ENCODE results near the gene TMCO5A.

TMCO5A gene

DNA sequence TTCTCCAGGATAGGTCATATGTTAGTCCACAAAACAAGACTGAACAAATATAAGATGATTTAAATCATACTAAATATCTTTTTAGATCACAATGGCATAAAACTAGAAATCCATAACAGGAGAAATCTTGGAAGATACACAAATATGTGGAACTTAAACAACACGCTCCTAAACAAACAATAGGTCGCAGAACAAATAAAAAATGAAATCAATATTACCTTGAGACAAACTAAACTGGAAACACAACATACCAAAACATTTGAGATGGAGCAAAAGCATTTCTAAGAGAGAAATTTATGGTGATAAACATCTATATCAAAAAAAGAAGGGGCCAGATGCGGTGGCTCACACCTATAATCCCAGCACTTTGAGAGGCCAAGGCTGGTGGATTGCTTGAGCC is 8.3 kb upstream of the TMCO5A start:
- CTCF ChIA-PET = no interaction called here

DNA sequence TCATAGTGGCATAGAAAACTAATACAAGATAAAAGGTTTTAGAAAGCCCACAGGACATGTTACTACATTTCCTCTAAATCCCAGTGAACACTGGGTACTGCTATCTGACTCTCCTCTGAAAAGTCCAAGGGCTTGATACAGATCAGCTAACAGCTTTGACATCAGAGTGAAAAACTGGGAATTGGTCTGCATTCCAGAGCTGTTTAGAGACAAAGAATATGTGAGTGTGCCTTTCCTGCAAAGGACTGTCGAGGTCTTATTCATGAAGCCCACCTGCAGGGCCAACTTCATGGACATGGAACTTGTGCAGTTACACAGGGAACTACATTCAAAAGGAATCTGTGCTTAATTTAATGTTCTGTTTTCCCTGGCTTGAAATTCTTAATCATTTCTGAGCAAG is 5.2 kb upstream of the TMCO5A start:
- no peak for DNase-seq (ENCODE audit: low read depth, low spot score)
- TF ChIP-seq, protein P1, sequence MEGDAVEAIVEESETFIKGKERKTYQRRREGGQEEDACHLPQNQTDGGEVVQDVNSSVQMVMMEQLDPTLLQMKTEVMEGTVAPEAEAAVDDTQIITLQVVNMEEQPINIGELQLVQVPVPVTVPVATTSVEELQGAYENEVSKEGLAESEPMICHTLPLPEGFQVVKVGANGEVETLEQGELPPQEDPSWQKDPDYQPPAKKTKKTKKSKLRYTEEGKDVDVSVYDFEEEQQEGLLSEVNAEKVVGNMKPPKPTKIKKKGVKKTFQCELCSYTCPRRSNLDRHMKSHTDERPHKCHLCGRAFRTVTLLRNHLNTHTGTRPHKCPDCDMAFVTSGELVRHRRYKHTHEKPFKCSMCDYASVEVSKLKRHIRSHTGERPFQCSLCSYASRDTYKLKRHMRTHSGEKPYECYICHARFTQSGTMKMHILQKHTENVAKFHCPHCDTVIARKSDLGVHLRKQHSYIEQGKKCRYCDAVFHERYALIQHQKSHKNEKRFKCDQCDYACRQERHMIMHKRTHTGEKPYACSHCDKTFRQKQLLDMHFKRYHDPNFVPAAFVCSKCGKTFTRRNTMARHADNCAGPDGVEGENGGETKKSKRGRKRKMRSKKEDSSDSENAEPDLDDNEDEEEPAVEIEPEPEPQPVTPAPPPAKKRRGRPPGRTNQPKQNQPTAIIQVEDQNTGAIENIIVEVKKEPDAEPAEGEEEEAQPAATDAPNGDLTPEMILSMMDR (IDR thresholded peaks at IDR 0.05; ENCODE audit: insufficient read depth, low read length, missing control alignments) = no peak
- ChIA-PET CTCF (interaction anchor here (2.2 kb wide), 1 partner anchor 37 kb away, joined by 6 read pairs; no protein-coding TSS in a partner anchor), POLR2A (interaction anchor here (0.6 kb wide), 1 partner anchor 1147 kb away, joined by 3 read pairs; no protein-coding TSS in a partner anchor)
- H3K4me3 ChIP-seq (ENCODE audit: low read depth, low read length) = no peak overlapping the region

More for the DNA sequence above, 8.3 kb upstream of the TMCO5A start:
- no peak for DNase-seq (ENCODE audit: low read depth, low spot score)
- H3K4me3 ChIP-seq (ENCODE audit: low read depth, low read length) = no peak overlapping the region
- TF ChIP-seq, protein P1 (IDR thresholded peaks at IDR 0.05; ENCODE audit: insufficient read depth, low read length, missing control alignments) = no peak
- POLR2A ChIA-PET = no interaction called here

DNA sequence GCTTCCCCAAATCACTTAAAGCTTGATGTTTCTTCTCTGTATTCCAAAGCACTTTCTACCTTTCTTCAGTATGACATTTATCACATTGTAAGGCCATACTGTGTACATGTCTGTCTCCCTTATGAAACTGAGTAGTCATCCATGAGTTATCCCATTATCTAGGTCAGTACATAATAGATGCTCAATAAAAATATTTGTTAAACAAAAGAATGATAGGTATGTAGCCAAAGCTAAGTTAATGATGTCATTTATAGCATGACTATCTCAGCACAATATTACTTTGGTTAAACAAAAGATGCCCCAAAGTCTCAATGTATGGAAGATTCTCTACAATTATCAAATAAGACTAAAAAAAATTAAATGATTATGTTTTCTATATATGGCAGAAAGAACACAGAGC is 3.1 kb upstream of the TMCO5A start:
- TF ChIP-seq, protein P1 (IDR thresholded peaks at IDR 0.05; ENCODE audit: insufficient read depth, low read length, missing control alignments) = no peak
- no peak for DNase-seq (ENCODE audit: low read depth, low spot score)
- ChIA-PET POLR2A (no interaction called here), CTCF (no interaction called here)
- H3K4me3 ChIP-seq (ENCODE audit: low read depth, low read length) = no peak overlapping the region

DNA sequence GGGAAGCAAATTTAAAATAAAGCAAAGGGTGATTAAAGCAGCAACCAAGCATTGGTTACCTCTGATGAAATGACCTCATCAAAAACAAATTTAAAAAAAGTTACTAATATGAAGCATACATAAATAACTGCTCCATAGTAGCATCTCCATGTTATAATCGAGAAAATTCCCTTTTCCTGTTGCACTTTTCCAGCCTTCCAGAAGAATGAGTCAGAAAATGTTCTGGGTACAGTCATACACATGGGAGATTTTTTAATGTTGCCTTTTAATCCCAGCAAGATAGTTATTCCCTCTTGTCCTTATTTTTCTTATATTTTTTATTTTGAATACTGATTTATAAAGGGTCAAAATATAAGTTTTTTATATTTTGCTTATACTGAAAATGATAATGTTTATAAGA is 2.6 kb upstream of the TMCO5A start:
- ChIA-PET CTCF (no interaction called here), POLR2A (interaction anchor here (0.6 kb wide), 1 partner anchor 410 kb away, joined by 3 read pairs; no protein-coding TSS in a partner anchor)
- DNase-seq (ENCODE audit: low read depth, low spot score) = peak; percentile 9
- H3K4me3 ChIP-seq (ENCODE audit: low read depth, low read length) = no peak overlapping the region
- TF ChIP-seq, protein P1 (IDR thresholded peaks at IDR 0.05; ENCODE audit: insufficient read depth, low read length, missing control alignments) = no peak

DNA sequence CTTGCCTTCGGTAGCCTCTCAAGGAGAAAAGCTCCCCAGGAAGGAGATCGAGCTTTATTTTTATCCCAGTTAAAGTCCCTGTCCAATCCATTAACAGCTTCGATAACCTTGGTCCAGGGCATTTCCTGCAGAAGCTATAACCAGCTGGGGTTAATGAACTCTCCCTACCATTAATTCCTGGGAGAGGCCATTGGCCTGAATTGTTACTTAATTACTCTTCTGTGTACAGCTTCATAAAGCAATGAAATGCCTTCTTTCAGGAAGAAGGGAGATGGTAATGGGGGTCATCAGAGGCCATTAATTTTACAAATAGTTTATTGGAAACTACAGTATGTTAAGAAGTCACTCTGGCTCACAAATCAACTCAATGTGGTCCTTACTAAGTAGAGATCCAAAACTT is 1.9 kb upstream of the TMCO5A start:
- ChIA-PET CTCF (interaction anchor here (1.2 to 1.3 kb wide), 2 partner anchors 9 to 16 kb away, joined by 3 read pairs; no protein-coding TSS in a partner anchor), POLR2A (interaction anchor here (0.6 kb wide), 1 partner anchor 410 kb away, joined by 3 read pairs; no protein-coding TSS in a partner anchor)
- H3K4me3 ChIP-seq (ENCODE audit: low read depth, low read length) = no peak overlapping the region
- DNase-seq (ENCODE audit: low read depth, low spot score) = no peak
- TF ChIP-seq, protein P1 (IDR thresholded peaks at IDR 0.05; ENCODE audit: insufficient read depth, low read length, missing control alignments) = no peak

DNA sequence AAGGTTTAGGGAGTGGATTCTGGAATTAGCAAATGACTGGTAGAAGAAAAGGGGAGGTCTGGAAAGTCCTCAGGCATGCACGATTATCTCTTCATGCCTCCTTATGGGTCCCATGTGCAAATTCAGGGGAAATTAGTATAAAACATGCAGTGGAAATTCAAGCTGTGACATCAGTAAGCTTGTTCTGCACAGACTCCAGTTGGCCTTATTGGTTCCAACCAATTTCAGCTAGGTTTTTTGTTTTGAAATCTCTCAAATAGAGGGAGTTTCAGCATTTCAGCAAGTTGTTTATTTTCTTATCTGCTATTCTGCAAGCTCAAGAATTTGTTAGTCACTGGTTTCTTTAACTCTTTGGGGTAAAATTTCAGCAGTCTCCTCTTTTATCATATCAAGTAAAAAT is 774 bp upstream of the TMCO5A start:
- DNase-seq (ENCODE audit: low read depth, low spot score) = peak; percentile 71
- no peak overlapping the region for H3K4me3 ChIP-seq (ENCODE audit: low read depth, low read length)
- TF ChIP-seq, protein P1 (IDR thresholded peaks at IDR 0.05; ENCODE audit: insufficient read depth, low read length, missing control alignments) = no peak
- CTCF ChIA-PET = interaction anchor here (1.3 kb wide), 1 partner anchor 15 kb away, joined by 3 read pairs; no protein-coding TSS in a partner anchor
- POLR2A ChIA-PET = no interaction called here

All from AG04449 (cell line).